Activated CD4-positive, alpha-beta T cell treated with anti-CD3 and anti-CD28 coated beads, Interleukin-2, amount 50 U/mL, for 4 hours (primary cell): ENCODE results near the gene MTMR11.
A peak's percentile ranks its signal among the peaks of the same experiment; 100 is the strongest.
"Not testable (repeated sequence)": the region's sequence is repeated elsewhere in the genome, so short reads cannot be mapped to it uniquely, and the experiment has no call there.

ENCODE experiments used
- DNase-seq, 2 experiments: peaks; one replicate each; pipeline ENCODE4 v3.0.0-alpha.2; 2020

The MTMR11 gene

GRCh38 chr1:149936170-149936991 is at the start of gene MTMR11:
TSS of gene MTMR11 (minus strand) at chr1:149936879. CDS start at chr1:149936647, 232 bp downstream.
- DNase-seq: no peak

- DNase-seq: no peak
These were observed 43.4 kb upstream of the MTMR11 start for GRCh38 chr1:149979972-149980540.

- no peak for DNase-seq
These were observed 42.7 kb upstream of the MTMR11 start for GRCh38 chr1:149979245-149979971.

GRCh38 chr1:149978547-149979023 is 41.9 kb upstream of the MTMR11 start:
- no peak for DNase-seq

GRCh38 chr1:149977345-149977744 is 40.7 kb upstream of the MTMR11 start:
- no peak for DNase-seq

- no peak for DNase-seq
These were observed 35.9 kb upstream of the MTMR11 start for GRCh38 chr1:149972547-149972946.

- no peak for DNase-seq
These were observed 31.0 kb upstream of the MTMR11 start for GRCh38 chr1:149967646-149968045.

- DNase-seq: no peak
These were observed 30.4 kb upstream of the MTMR11 start for GRCh38 chr1:149967041-149967440.

GRCh38 chr1:149966405-149966804 is 29.7 kb upstream of the MTMR11 start:
- DNase-seq: no peak

GRCh38 chr1:149965440-149965839 is 28.8 kb upstream of the MTMR11 start:
- no peak for DNase-seq

- DNase-seq: no peak
These were observed 26.7 kb upstream of the MTMR11 start for GRCh38 chr1:149963358-149963757.

- no peak for DNase-seq
These were observed 26.1 kb upstream of the MTMR11 start for GRCh38 chr1:149962736-149963135.

- peak; percentile 22 to 33 for DNase-seq
These were observed 25.5 kb upstream of the MTMR11 start for GRCh38 chr1:149962039-149962647.

- DNase-seq: not testable (repeated sequence)
These were observed 20.9 kb upstream of the MTMR11 start for GRCh38 chr1:149957548-149957947.

- DNase-seq: no peak
These were observed 13.2 kb upstream of the MTMR11 start for GRCh38 chr1:149949911-149950310.

- DNase-seq: no peak
These were observed 8.5 kb upstream of the MTMR11 start for GRCh38 chr1:149945206-149945605.

GRCh38 chr1:149942885-149943284 is 6.2 kb upstream of the MTMR11 start:
- DNase-seq: no peak

GRCh38 chr1:149942207-149942606 is 5.5 kb upstream of the MTMR11 start:
- DNase-seq: no peak

GRCh38 chr1:149940427-149940826 is 3.7 kb upstream of the MTMR11 start:
- no peak for DNase-seq

- not testable (repeated sequence) for DNase-seq
These were observed 2.0 kb upstream of the MTMR11 start for GRCh38 chr1:149938668-149939003.

GRCh38 chr1:149937759-149938158 is 1.1 kb upstream of the MTMR11 start:
- DNase-seq: no peak

GRCh38 chr1:149936992-149937705 is 470 bp upstream of the MTMR11 start:
- DNase-seq: no peak

GRCh38 chr1:149934356-149934755 is 2.3 kb downstream of the MTMR11 start:
- no peak for DNase-seq
